Dedifferentiated amniotic fluid mesenchymal stem cell (primary cell): Measurements from ENCODE around the gene CREBL2.

Experiments
- DNase-seq: peaks from one replicate; pipeline ENCODE4 v3.0.0-alpha.2; 2016; ENCODE audit errors: extremely low spot score

CREBL2 gene

DNA sequence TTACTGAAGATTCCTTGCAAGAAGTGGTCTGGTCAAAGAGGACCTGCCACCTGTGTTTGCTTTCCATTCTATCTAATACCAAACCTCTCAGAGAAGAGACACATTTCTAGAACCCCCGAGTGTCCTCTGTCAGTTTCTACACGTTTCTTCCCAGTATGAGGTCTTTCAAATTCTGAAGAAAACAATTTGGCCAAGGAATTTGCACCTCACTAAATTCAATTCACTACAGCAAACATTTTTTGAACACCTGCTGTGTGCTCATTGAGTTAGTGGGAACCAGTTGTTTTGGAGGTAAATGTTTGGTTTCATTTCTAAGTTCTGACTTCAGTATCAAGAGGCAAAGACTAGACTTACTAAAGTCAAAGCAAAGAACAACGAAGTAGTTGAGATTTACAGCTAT lies 64.9 kb downstream of the CREBL2 start:
- DNase-seq, result no peak

DNA sequence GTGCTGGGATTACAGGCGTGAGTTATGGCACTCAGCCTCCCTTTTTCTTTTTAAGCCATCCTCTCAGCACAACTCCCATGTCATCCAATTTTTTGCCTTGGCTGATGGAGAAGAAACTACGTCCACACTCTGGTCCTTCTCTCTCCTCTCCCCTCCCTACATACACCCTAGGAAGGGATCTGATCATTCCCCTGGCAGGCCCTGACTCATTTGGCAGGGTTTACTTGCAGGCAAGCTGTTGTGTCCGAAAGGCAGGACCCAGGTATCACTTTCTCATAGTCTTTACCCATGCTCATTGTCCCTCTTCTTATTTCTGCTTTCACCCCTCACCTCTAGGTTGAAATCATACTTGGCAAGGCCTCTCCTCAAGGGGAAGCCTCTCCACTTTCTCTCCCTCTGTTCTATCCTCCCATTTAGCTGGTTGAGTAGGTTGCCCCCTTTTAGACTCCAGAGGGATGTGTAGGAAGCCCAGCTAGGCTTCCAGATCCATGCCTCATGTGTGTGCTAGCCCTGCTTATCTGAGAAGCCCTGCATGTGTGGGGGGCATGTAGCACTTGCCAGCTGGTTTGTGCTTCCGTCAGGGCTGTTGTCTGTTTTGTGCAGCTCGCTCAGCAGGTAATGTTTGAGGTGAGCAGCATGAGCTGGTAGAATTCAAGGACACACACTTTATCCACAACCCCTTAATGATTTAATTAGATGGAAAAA lies 69.5 kb downstream of the CREBL2 start:
- no peak for DNase-seq

DNA sequence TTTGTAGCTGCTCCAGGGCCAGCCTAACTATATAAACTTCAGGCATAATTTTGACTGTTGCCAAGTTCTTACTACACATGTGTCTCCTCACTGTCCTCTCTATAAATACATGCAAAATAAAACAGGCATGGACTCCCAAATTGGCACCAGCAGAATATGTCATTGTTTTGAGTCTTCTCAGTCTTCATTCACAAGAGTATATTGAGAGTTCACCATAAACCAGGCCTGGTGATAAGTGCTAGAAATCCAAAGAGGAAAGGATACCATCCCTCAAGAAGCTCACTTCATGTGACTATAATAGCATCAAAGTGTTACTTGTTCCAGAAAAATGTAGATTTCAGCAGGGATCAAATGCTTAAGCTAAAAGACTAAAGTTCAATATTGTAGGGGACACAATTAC lies 70.6 kb downstream of the CREBL2 start:
- no peak for DNase-seq

DNA sequence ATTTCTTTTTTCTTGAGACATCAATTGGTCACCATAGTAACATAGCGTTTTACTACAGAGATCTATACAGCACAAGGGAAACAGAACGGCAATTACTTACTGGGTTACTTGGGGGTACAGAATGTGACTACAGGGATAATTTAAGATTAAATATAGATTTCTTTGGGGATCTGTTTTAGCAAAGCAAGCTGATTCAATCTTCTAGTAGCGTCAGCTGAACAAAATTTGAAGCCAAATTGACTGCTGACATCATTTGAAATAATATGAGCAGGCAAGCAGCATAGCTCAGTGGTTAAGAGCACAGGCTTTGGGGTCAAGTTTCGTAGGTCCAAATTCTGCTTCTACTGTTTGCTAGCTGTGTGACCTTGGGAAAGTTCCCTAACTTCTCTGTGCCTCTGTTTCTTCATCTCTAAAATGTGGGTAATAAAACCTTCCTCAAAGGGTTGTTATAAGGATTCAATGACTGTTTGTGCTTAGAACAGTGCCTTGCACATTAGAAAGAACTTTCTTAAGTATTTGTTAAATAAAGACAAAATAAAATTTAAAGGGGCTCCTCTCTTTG lies 71.5 kb downstream of the CREBL2 start:
- no peak for DNase-seq

DNA sequence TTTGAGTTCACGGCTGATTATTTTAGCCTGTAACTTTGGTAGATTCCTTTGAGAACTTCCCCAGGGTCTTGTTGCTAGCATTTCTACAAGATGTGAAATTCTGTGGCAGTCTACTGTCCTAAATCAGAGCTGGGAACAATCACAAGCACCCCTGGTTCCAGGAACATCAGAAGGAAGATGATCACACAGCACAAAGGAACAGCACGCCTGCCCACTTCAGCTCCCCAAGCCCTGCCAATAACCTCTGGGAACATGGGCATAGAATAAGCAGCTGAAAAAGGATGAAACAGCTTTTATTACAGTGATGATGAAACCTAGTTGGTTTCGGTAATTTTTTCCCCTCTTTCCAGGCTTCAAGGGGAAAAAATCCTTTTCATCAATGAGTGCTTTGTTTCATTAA lies 72.0 kb downstream of the CREBL2 start:
- DNase-seq, result no peak

DNA sequence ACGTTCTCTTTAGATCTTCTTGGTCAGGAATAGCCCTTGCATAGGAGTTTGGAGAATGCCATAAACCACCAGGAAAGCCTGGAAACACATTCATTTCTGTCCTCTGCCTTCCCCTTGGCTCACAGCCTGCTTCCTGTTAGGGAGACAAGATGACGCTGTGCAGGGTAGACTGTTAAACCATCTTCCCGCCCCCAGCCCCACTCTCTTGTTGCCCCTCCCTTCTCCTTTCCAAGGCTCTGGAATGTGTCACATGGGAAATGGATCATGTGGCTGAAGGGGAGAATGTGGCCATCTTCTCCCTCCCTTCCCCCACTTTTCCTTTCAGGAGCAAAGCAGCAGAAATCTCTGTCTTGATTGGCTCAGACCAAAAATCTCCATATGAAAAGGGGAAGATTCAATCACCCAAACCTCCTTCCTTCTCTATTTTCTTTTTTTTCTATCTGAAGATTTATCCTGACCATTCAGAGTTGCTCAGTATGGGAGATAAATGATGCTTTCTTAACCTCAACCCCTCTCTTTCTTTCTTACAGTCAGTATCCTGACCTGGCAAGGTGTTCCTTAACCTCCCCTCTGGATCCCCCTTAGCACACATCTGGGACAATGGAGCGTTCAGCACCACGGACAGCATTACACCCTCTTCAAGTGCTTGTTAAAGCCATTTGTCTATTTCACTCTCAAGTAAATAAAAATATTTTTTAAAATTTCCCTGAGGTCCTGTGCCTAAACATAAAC lies 72.9 kb downstream of the CREBL2 start:
- DNase-seq, result no peak

DNA sequence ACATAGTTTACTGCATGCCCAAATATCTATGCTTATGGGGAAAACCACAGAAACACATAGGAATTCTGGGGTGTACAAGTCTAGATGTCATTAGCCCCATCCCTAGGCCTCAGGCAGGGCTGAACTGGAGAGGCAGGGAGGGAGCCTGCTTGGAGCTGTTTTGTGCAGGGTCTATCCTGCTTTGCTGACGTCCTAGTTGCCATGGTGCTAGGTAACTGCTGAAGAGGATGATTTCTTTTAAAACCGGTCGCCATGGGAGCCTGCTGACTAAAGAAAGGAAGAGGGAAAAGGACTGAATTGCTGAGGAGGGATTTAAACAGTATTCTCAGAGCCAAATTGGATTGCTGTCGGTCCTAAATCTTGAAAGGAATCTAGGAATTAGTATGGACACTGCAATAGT lies 73.6 kb downstream of the CREBL2 start:
- no peak for DNase-seq

DNA sequence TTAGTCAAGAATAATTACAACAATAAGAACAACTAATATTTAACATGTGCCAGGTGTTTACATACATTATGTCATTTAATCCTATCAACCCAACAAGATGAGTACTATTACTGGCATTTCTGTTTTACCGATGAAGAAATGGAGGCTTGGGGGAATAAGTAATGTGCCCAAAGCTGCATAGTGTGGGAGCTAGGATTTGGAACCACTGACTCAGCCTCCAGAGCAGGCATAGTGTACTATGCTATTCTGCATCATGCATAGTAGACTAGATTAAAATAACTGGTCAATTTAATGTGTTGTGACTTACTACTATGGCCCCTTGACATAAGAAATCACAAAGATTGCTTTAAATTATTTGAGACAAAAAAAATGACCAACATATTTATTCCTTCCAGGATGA lies 74.8 kb downstream of the CREBL2 start:
- no peak for DNase-seq

DNA sequence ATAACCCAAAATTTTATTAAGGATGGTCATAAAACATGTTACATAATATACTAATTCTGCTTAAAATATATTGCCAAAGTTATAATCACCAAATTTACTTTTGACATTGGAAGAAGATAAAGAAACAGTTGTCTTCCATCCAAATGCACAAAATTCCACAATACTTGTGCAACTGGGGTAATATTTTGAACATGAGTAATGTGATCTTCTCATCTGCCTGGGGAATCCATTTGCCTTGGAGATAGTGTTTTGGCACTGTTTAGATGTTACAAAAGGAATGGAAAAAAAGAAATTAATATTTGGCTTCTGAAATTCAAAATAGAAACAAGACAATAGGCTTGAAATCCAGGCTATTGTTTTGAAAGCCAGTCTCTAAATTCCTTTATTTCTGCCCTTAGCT lies 75.2 kb downstream of the CREBL2 start:
- no peak for DNase-seq

DNA sequence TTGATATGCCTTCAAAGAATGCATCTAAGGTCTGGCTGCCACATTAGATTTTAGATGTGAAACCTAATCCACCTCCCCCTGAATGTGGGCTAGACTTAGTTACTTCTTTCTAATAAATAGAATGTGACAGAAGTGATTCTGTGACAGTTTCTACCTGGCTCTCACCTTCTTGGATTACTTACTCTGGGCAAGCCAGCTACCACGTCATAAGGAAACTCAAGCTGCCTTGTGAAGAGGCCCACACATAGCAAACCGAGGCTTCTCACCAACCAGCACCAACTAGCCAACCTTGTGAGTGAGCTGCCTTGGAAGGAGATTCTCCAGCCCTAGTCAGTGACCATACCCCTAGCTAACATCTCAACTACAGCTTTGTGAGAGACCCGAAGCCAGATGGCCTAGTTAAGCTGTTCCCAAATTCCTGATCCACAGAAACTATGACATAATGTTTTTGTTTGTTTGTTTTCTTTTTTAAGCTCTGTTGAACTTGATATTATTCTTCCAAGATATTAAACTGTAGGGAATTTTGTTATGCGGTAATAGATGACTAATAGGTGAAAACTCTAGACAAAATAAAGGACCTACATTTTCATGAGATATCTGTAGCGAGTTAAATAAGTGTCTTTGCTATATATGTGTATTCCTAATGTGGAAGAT lies 78.1 kb downstream of the CREBL2 start:
- DNase-seq, result no peak

DNA sequence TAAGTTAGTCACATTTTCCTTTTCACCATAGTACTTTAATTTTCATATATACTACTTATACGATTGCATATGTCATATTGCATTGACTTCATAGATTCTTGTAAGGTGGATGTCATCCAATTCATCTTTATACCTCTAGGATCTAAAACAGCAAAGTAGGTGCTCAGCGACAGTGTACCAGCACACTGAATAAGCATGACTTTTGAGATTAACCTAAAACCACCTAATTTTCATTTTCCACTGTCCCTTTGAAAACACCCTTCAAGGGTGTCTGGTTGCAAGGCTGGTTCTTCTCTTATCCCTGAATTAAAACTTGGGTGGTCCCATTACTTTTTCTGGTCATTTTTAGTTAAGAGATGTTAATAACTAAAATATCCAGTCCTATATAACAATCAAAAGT lies 79.9 kb downstream of the CREBL2 start:
- no peak for DNase-seq

DNA sequence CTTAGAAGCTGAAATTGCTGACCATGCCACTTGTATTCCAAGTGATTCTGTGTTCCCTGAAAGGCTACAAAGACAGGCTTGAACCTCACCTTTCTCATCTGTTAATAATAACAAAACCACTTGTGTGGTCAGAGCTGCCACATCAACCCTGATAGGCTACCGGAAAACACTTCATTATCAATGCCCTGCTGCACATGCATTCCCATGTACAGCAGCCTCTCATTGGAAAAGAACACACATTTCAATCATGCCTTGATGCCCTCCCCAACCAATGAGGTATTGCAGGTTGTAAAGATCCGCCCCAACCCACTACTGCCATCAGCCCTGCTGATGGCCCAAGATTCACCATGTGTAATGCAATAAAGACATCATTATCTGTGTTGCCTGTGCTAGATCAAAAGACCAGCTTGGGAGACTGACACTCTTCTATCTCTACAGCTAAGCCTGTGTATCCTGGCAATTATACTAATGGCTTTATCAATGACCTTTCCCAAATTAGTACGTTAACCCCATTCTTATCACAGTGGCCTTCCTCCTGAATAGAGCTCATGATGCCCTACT lies 81.5 kb downstream of the CREBL2 start:
- DNase-seq, result no peak
